Measurements from ENCODE around the gene ETFDH.
"Not testable (repeated sequence)": the region's sequence is repeated elsewhere in the genome, so short reads cannot be mapped to it uniquely, and the experiment has no call there.

ETFDH gene

GRCh38 chr4:158681629-158682028 is 9.5 kb downstream of the ETFDH start:
- DNase-seq, result no peak

GRCh38 chr4:158682066-158682465 is 10.0 kb downstream of the ETFDH start:
- no peak for DNase-seq

DNA sequence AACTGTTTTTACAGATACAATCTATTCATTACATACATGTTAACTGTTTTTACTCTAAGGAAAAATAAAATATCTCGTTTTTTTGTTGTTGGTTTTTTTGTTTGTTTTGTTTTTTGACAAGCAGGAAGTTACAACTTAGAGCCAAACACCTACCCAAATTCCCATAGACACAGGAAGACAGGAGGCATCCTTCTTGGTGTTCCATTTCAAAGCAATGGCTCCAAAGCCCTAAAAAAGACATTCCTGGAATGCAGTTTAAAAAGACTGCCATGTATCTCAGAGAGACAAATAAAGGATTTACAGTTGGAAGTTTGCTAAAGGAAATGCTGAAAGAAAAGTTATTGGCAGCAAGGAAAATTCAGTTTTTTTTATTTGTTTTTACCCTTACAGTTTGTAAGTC is 16.7 kb downstream of the ETFDH start:
- no peak for DNase-seq

DNA sequence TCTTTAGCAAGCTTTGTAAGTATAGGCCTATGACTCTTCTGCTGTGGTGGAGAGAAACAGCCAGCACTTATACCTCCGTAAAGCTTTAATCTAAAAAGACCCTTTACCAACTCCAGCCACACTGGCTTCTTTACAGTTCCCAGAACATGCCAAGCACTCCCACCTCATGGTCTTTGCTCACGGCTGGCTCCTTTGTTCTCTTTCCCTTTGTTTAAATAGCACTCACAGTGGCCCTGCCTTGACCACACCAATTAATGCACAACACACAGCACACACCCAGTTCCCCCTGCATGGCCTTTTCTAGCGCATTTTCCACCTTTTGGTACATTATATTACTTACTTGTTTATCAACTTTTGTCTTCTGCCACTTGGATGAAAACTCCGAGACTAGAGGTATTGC is 32.2 kb downstream of the ETFDH start:
- no peak for DNase-seq

- DNase-seq, result no peak
Measured at GRCh38 chr4:158710814-158711213, 38.7 kb downstream of the ETFDH start.

- not testable (repeated sequence) for DNase-seq
Measured at GRCh38 chr4:158712622-158713021, 40.5 kb downstream of the ETFDH start.

- no peak for DNase-seq
Measured at GRCh38 chr4:158714937-158715336, 42.8 kb downstream of the ETFDH start.

DNA sequence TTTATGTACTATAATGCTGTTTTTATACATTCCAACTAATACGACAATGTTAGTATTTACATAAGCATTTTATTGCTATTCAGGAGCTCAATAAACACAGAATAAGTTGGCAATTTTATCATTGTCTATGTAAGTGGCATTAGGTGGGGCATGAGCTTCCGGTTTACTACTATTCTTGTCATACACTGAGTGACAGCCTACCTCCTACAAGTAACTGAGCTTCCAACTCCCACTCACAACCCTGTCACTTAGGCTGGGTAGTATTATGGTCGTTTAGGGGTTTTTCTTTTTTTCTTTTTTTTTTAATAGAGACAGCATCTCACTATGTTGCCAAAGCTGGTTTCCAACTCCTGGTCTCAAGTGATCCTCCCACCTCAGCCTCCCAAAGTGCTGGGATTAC is 43.7 kb downstream of the ETFDH start:
- no peak for DNase-seq

DNA sequence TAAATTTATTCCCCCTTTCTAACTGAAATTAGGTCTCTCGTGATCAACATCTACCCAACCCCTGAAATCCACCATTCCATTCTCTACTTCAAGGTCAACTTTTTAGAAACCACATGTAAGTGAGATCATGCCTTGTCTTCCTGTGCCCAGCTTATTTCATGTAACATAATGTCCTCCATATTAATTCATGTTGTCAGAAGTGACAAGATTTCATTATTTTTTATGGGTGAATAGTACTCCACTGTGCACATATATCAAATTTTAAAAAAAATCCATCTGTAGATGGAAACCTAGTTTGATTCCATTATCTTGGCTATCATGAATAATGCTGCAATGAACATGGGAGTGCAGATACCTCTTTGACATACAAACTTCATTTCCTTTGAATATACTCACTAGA is 49.6 kb downstream of the ETFDH start:
- no peak for DNase-seq

DNA sequence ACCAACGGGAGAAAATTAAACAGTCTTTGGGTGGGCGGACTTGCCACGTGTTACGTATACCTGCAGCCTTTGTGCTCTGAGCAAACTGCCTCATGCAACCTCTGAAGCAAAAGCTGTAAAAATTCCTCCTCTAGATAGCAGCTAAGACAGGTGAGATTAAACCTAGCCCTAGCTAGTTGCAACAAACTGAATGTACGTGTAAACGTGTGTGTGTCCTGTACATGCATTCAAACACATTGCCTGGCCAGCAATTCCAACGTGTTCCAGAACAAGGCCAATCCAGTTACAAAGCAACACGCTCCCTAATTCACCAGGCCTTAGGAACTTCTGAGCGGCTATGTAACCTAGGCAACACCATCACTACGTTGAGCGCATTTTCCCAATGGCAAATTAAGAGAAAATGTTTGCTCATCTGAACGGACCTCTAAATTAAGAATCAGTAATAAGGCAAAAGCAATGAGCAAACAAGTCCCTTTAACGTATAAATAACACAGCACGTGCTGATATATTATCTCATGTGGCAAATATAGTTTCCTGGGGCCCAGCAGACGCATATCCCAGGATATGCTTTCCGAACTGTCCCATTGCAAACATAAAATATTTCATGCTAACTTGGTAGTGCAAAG is 50.3 kb downstream of the ETFDH start:
- no peak for DNase-seq

- peak; percentile 53 to 68 for DNase-seq
Measured at GRCh38 chr4:158722917-158723793, 51.1 kb downstream of the ETFDH start, which contains the start of gene PPID. TSS of gene PPID (minus strand) at chr4:158723396. CDS start at chr4:158723288, 108 bp downstream.

DNA sequence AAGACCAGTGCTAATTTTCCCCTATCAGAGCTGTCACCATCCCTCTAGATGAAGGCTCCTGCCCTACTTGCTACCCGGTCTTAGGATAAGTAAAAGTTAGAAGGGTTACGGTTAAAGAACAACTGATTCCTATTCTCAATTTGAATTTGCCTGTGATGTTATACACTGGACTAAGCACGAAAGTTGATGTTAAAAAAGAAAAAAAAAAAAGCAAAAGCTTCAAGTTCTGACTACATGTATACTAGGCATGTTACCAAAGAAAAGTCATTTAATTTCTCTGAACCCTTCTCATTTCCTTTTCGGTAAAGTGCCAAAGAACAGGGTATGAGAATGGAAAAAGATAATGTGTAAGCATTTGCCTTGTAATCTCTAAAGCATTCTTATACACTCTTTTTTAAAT is 52.5 kb downstream of the ETFDH start:
- no peak for DNase-seq

DNA sequence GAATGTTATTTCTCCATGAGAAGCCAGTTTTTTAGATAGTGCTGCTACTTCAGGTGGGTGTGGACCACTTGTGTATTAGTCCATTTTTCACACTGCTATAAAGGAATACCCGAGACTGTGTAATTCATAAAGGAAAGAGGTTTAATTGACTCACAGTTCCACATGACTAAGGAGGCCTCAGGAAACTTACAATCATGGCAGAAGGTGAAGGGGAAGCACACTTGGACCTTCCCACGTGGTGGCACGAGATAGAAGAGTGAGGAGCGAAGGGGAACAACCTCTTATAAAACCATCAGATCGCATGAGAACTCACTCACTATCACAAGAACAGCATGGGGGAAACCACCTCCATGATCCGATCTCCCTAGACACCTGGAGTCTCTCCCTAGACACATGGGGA is 54.5 kb downstream of the ETFDH start:
- DNase-seq, result no peak

GRCh38 chr4:158728236-158728635 is 56.1 kb downstream of the ETFDH start:
- DNase-seq, result no peak

DNA sequence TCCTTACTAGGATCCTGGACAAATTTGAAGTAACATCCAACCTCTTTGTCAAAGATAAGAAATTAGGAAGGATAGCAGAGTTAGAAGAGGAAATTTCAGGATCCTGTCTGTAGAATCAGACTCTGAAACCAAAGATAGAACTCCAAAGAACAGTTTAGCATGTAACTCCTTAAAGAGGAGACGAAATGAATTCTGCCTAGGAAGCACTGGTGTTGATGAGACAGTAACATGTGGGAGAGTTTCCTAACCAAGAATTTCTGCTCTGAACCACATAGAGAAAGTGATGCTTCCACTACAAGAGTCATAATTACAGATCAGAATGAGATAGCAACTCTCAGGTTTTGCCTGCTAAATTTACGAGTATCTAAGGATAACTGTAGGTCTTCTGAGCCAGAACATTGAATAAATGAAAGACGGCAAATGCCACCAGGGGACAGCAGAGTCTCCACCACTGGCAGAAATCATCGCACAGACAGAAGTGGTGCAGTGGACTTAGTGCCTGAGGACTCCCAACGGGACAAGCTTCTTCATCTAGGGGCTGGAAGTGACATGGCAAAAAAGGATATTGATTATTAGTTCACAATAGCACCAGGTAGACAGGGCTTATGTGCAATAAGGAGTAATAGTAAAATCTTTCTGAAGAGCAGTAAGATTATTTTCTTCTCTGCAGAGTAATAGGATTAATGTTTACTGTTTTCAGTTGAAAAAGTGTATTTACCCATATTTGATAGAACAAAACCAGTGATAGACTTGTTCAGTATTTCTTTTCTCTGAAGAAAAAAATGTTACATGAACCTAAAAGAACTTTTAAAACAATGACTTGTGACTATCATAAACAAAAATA is 57.8 kb downstream of the ETFDH start:
- peak in 1 of 2 experiments; percentile 22 for DNase-seq

- no peak for DNase-seq
Measured at GRCh38 chr4:158738866-158739265, 66.8 kb downstream of the ETFDH start.

DNA sequence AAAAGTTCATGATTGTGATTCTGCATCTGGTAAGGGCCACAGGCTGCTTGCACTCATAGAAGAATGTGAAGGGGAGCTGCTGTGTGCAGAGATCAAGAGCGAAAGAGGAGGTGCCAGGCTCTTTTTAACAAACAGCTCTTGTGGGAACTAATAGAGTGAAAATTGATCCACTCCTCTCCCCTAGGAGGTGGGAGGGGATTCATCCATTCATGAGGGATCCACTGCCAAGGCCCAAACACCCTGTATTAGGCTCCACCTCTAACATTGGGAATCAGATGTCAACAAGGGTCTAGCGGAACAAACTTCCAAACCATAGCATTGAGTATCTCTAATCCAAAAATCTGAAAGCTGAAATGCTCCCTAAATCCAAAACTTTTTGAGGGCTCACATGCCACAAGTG is 67.5 kb downstream of the ETFDH start:
- DNase-seq, result no peak

- no peak for DNase-seq
Measured at GRCh38 chr4:158741326-158742021, 69.4 kb downstream of the ETFDH start.

DNA sequence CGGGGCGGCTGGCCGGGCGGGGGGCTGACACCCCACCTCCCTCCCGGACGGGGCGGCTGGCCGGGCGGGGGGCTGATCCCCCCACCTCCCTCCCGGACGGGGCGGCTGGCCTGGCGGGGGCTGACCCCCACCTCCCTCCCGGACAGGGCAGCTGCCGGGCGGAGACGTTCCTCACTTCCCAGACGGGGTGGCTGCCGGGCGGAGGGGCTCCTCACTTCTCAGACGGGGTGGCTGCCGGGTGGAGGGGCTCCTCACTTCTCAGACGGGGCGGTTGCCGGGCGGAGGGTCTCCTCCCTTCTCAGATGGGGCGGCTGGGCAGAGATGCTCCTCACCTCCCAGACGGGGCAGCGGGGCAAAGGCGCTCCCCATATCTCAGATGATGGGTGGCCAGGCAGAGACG is 74.4 kb downstream of the ETFDH start:
- not testable (repeated sequence) for DNase-seq

DNA sequence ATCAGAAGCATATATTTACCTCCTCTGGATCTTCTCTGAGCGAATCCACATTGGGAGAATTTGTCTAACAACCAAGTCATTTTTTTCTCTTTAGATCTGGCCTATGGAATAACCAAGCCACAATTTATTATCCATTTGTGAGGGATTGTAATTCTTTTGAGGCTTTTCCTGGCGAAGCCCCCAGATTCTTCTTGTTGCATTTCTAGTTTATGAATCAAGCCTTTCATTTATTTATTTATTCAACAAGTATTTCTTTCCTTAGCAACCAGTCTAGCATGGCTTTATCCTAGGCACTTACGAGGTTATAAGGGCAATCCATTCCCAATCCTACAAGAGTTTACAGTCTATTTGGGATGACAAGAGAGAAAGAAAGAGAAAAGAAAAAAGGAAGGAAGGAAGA is 78.3 kb downstream of the ETFDH start:
- no peak for DNase-seq

DNA sequence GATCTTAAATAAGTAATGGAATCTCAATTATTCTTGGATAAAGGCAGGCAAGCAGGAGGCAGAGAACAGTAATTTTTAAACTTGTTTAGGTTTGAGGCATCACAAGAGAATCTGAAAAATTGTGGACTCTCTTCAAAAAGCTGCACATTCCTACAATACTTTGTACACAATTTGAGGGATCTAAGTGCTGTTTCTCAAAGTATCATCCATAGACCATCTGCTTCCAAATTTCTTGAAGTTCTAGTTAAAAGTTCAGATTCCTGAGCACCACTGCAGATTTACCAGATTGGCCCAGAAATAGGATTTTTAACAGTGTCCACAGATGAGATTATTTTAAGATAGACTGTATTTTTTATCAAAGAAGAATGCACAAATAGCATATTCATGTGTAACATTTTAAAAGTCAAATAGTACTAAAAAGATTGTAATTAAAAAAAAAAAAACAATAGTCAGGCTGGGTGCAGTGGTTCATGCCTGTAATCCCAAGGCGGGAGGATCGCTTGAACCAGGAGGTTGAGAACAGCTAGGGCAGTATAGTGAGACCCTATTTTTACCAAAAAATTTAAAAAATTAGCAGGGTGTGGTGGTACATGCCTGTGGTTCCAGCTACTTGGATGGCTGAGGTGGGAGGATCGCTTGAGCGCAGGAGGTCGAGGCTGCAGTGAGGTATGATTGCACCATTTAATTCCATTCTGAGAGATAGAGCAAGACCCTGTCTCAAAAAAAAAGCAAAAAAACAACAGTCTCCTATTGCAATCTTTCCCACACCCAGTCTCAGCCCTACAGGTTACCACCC is 82.5 kb downstream of the ETFDH start:
- no peak for DNase-seq

DNA sequence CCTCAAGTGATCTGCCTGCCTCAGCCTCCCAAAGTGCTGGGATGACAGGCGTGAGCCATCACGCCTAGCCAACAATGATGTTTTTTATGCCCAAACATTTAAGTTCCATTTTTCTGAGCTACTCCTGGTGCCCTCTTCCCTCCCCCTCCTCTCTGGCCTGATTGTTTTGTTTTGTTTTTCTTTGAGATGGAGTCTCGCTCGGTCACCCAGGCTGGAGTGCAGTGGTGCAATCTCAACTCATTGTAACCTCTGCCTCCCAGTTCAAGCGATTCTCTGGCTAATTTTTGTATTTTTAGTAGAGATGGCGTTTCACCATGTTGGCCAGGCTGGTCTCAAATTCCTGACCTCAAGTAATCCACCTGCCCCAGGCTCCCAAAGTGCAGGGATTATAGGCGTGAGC is 83.7 kb downstream of the ETFDH start:
- DNase-seq, result not testable (repeated sequence)

Measured in SHP77 (cell line).